CD14-positive monocyte (primary cell): ENCODE results near the gene ATPAF1. TPM values are rescaled to one million over a fixed set of nuclear protein-coding genes. Genes with fewer than 3 reads are reported as not detected.

Experiments
- DNase-seq, 3 donors: peaks; one replicate each; pipeline ENCODE4 v3.0.0-alpha.2; 2011 to 2022
- H2AFZ ChIP-seq: 2 replicates; pipeline ENCODE4 v1.6.0; 2012; ENCODE audit warnings: mild to moderate bottlenecking, low read depth, low read length, inconsistent platforms; ENCODE audit not compliant: insufficient read depth, poor library complexity, severe bottlenecking
- H3K27ac ChIP-seq, 2 donors: 1 replicate in 1 of 2; 2 replicates in 1 of 2; pipeline ENCODE4 v1.5.1; 2012 to 2013; ENCODE audit warnings: low read length in 2 of 2, control low read depth in 1 of 2, inconsistent platforms in 1 of 2, low read depth in 1 of 2, mild to moderate bottlenecking in 1 of 2
- H3K27me3 ChIP-seq, 2 donors: one replicate each; pipeline versions ENCODE4 v1.6.0 to v1.6.1; 2011 to 2013; ENCODE audit warnings: low read length in 2 of 2; ENCODE audit not compliant: control insufficient read depth in 2 of 2, insufficient read depth in 2 of 2
- H3K36me3 ChIP-seq, 2 donors: replicated peaks in 1 of 2; 1 replicate in 1 of 2; 2 replicates in 1 of 2; pipeline versions ENCODE4 v1.5.1 to v1.6.1; 2012 to 2013; ENCODE audit warnings: low read length in 2 of 2, control low read depth in 1 of 2, inconsistent platforms in 1 of 2, mild to moderate bottlenecking in 1 of 2; ENCODE audit not compliant: insufficient read depth in 2 of 2, control insufficient read depth in 1 of 2
- H3K4me1 ChIP-seq, 2 donors: 1 replicate in 1 of 2; 2 replicates in 1 of 2; pipeline versions ENCODE4 v1.5.1 to v1.6.1; 2012 to 2013; ENCODE audit warnings: low read length in 2 of 2, control low read depth in 1 of 2, inconsistent platforms in 1 of 2, mild to moderate bottlenecking in 1 of 2, moderate library complexity in 1 of 2; ENCODE audit not compliant: insufficient read depth in 2 of 2, control insufficient read depth in 1 of 2
- H3K4me2 ChIP-seq: replicated peaks from 2 replicates; pipeline ENCODE3; 2012; ENCODE audit warnings: low read length, moderate library complexity, mild to moderate bottlenecking; ENCODE audit not compliant: poor library complexity, severe bottlenecking; ENCODE audit errors: extremely low read depth
- H3K4me3 ChIP-seq, 3 experiments: fragments of 200-600 bp in 1 of 3; sonication (generic) in 1 of 3; replicated peaks in 1 of 3; 1 replicate in 2 of 3; 2 replicates in 1 of 3; pipeline ENCODE4 v1.5.1; 2011 to 2013; ENCODE audit warnings: low read length in 3 of 3, mild to moderate bottlenecking in 3 of 3, control low read depth in 2 of 3, low read depth in 2 of 3, inconsistent platforms in 1 of 3, moderate library complexity in 1 of 3
- H3K79me2 ChIP-seq: 2 replicates; pipeline ENCODE4 v1.6.0; 2012; ENCODE audit warnings: mild to moderate bottlenecking, control low read depth, inconsistent platforms, low read length, moderate library complexity; ENCODE audit not compliant: insufficient read depth
- H3K9ac ChIP-seq: 2 replicates; pipeline ENCODE4 v1.6.0; 2017; ENCODE audit warnings: low read length, mild to moderate bottlenecking; ENCODE audit not compliant: insufficient read depth, poor library complexity, severe bottlenecking
- H3K9me3 ChIP-seq, 2 donors: replicated peaks in 1 of 2; 1 replicate in 1 of 2; 2 replicates in 1 of 2; pipeline versions ENCODE4 v1.5.1 to v1.6.1; 2012 to 2013; ENCODE audit warnings: low read length in 2 of 2, control low read depth in 1 of 2; ENCODE audit not compliant: control insufficient read depth in 1 of 2, insufficient read depth in 1 of 2
- H4K20me1 ChIP-seq: 2 replicates; pipeline ENCODE4 v1.6.0; 2012; ENCODE audit warnings: mild to moderate bottlenecking, low read length, control low read depth, moderate library complexity; ENCODE audit not compliant: insufficient read depth
- H3K27ac Mint-ChIP-seq, 7 donors: one replicate each; pipeline ENCODE4 v1.8.0; 2020; ENCODE audit warnings: mild to moderate bottlenecking in 7 of 7, mixed read lengths in 7 of 7, moderate library complexity in 6 of 7, inconsistent platforms in 2 of 7
- H3K27me3 Mint-ChIP-seq, 3 donors: one replicate each; pipeline ENCODE4 v1.8.0; 2021 to 2022; ENCODE audit warnings: low read depth in 3 of 3, mild to moderate bottlenecking in 3 of 3, mixed read lengths in 3 of 3, moderate library complexity in 3 of 3, inconsistent platforms in 1 of 3
- H3K36me3 Mint-ChIP-seq, 2 donors: one replicate each; pipeline ENCODE4 v1.8.0; 2020; ENCODE audit warnings: mixed read lengths in 2 of 2, inconsistent platforms in 1 of 2, mild to moderate bottlenecking in 1 of 2
- H3K4me1 Mint-ChIP-seq: one replicate; pipeline ENCODE4 v1.8.0; 2020; ENCODE audit warnings: mild to moderate bottlenecking, mixed read lengths
- H3K4me3 Mint-ChIP-seq, 2 donors: one replicate each; pipeline ENCODE4 v1.8.0; 2020; ENCODE audit warnings: mild to moderate bottlenecking in 2 of 2, mixed read lengths in 2 of 2, moderate library complexity in 1 of 2
- H3K9me3 Mint-ChIP-seq, 7 donors: one replicate each; pipeline ENCODE4 v1.8.0; 2020 to 2022; ENCODE audit warnings: mixed read lengths in 7 of 7, mild to moderate bottlenecking in 6 of 7, moderate library complexity in 6 of 7, inconsistent platforms in 2 of 7
- CTCF ChIP-seq: fragments of 200-600 bp; IDR thresholded peaks from one replicate; pipeline ENCODE4 v1.8.0; 2022; ENCODE audit warnings: antibody characterized with exemption, mild to moderate bottlenecking
- WGBS: methylation state at CpG from one replicate; pipeline ENCODE4 v1.1.5; 2013; ENCODE audit warnings: missing lambda C conversion rate; ENCODE audit not compliant: insufficient coverage; 5-methylcytosine and 5-hydroxymethylcytosine counted together
- intact Hi-C, 2 donors: fragments of 100-400 bp; cut with micrococcal nuclease; formaldehyde crosslinking; loops; one replicate each; pipeline versions ENCODE4 v1.15.0 to v1.15.1; 2023
- polyA plus RNA-seq, 3 donors: library from polyadenylated mRNA; depleted of rRNA in 1 of 3; unstranded in 2 of 3; stranded (reverse) in 1 of 3; fragments of 300-500 nt in 2 of 3; fragments of >200 nt in 1 of 3; fragmentation: Illumina TruSeq in 2 of 3; gene quantifications; 1 replicate in 2 of 3; 2 replicates in 1 of 3; pipeline ENCODE4 v1.2.3, GENCODE V29; 2012 to 2021

ATPAF1 gene
- polyA plus RNA-seq, 3 donors: 16.9 to 45.4 (median 33.4) TPM

- Mint-ChIP-seq H3K36me3 (peaks cover 43 to 51% of the 10 kb centered on the region in 2 donors), H3K9me3 (peaks cover 0 to 7% (median 4%) of the 10 kb centered on the region in 7 donors), H3K27me3 (no peaks in the 10 kb centered on the region), H3K27ac (no peak overlapping the region), H3K4me3 (no peak overlapping the region), H3K4me1 (no peaks in the 10 kb centered on the region)
- DNase-seq: no peak
- Histone ChIP-seq H3K4me2 (no peak overlapping the region), H3K9ac (no peak overlapping the region), H3K4me1 (no peaks in the 10 kb centered on the region), H4K20me1 (no peaks in the 10 kb centered on the region), H3K27ac (no peak overlapping the region), H3K27me3 (no peaks in the 10 kb centered on the region), H3K4me3 (no peak overlapping the region), H3K9me3 (no peaks in the 10 kb centered on the region), H2AFZ (no peak overlapping the region), H3K36me3 (peaks cover 35 to 67% of the 10 kb centered on the region in 2 donors), H3K79me2 (no peaks in the 10 kb centered on the region)
- no peak for TF ChIP-seq CTCF
- 67% methylated on average over 1 of the region's 2 CpGs for WGBS
- intact Hi-C loops: no loop called here
Observed at GRCh38 chr1:46659307-46659870, 8.8 kb downstream of the ATPAF1 start.

GRCh38 chr1:46657775-46658174 lies 10.4 kb downstream of the ATPAF1 start:
- Histone ChIP-seq H3K9me3 (no peaks in the 10 kb centered on the region), H3K4me3 (no peak overlapping the region), H2AFZ (no peak overlapping the region), H3K27ac (peak overlapping the region in 1 of 2 donors; percentile 16), H3K36me3 (peaks cover 30 to 67% of the 10 kb centered on the region in 2 donors), H3K9ac (no peak overlapping the region), H3K4me1 (no peaks in the 10 kb centered on the region), H3K4me2 (no peak overlapping the region), H3K79me2 (no peaks in the 10 kb centered on the region), H4K20me1 (no peaks in the 10 kb centered on the region), H3K27me3 (no peaks in the 10 kb centered on the region)
- TF ChIP-seq CTCF: no peak
- WGBS: no CpG with 5 or more reads among the region's 1 CpG
- Mint-ChIP-seq H3K36me3 (peaks cover 48 to 53% of the 10 kb centered on the region in 2 donors), H3K27me3 (no peaks in the 10 kb centered on the region), H3K4me1 (no peaks in the 10 kb centered on the region), H3K9me3 (peaks cover 0 to 7% (median 3%) of the 10 kb centered on the region in 7 donors), H3K27ac (no peak overlapping the region), H3K4me3 (no peak overlapping the region)
- DNase-seq: no peak
- intact Hi-C loops: no loop called here
